DOHH2 (cell line): Measurements from ENCODE around the gene COPA.

ENCODE experiments used
- CTCF ChIP-seq: fragments of 200-600 bp; sonication (generic); IDR thresholded peaks from one replicate; pipeline ENCODE4 v1.5.1; 2014; ENCODE audit warnings: antibody characterized with exemption, mild to moderate bottlenecking, low read depth, low read length; ENCODE audit not compliant: poor library complexity, severe bottlenecking
- EZH2phosphoT487 ChIP-seq: fragments of 200-600 bp; sonication (generic); IDR thresholded peaks from 2 replicates; pipeline ENCODE4 v1.6.1; 2017; ENCODE audit warnings: borderline replicate concordance, mild to moderate bottlenecking, antibody characterized with exemption, low read length, moderate library complexity, mixed read lengths

DNA sequence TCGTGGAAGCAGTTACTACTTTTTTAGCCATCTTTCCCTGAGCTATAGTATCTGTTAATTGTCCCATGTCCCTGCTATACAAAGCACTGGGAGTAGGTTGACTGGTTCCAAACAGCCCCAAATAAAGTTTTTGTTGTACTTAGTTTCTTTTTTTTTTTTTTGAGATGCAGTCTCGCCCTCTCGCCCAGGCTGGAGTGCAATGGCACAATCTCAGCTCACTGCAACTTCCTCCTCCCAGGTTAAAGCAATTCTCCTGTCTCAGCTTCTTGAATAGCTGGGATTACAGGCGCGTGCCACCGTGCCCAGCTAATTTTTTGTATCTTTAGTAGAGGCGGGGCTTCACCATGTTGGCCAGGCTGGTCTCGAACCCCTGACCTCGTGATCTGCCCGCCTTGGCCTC, 3.4 kb upstream of the COPA start:
- TF ChIP-seq CTCF (no peak), EZH2phosphoT487 (no peak)
